GM21723 (cell line): ENCODE measurements around the gene LTBP2.

Experiments
- ATAC-seq: cut with Tn5 transposase; IDR thresholded peaks from one replicate; pipeline ENCODE4 v1.9.1; 2021; ENCODE audit warnings: mild to moderate bottlenecking, moderate library complexity; ENCODE audit not compliant: unreplicated experiment

LTBP2 gene

DNA sequence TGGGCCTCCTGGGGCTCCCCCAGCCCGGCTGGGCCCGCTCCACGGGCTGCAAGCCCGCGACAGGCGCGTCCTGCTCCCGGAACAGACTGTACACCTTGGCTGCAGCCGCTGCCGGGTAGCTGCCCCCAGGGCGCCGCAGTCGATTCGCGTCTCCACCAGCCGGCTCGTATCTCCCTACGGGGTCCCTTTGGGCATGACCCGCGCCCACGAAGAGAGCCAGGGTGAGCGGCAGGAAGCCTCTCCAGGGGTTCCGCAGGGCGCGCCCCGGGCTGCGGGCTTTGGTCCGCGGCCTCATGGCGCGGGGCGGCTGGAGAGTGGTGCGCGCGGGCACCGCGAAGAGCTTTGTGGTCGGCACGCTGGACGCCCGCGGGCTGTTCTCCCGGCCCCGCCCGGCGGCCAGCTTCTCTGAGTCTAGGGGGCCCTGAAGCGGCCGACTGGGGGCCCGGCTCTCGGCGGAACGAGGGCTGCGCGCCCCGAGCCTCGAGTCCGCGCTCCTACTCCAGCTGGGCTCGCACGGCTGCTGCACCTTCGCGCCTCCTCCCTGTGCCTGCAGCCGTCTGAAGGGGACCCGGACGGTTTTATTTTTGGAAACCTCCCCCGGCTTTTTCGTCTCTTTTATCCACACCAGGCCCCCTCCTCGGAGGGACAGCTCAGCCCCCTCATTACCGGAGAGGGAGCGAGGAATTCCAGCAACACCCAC, at the start of gene LTBP2:
Gene LTBP2, minus strand, starts transcription at position 588 of the 700 bp plus-strand sequence. Its CDS starts 293 bp downstream, at position 295.
- ATAC-seq = no peak

GRCh38 chr14:74660863-74661262, 48.8 kb upstream of the LTBP2 start:
- ATAC-seq = no peak

GRCh38 chr14:74660167-74660566, 48.1 kb upstream of the LTBP2 start:
- no peak for ATAC-seq

DNA sequence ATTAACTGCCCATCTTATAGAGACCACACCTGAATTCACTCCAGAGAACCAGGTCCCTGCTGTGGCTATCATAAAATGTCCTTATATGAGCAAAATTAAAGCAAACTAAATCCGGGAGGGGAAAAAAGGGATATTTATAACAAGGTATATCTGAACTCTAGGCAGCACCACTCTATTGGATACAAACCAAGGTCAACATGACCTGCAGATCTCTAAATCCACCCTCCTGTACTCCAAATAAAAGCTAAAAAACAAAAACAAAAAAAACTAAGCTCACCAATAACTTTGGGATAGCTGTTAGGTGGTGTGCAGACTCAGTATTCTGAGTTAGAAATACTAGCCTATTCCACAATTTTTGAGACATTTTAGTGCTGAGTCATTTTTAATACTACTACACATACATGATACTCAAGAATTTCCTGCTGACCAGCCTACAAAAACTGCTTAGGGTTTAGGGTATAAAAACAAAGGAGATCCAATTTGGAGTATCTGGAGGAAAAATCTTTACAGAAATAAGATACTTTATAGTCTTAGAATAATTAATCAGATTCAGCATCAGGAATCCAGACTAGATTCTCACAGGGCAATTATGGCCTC, 46.6 kb upstream of the LTBP2 start:
- no peak for ATAC-seq

DNA sequence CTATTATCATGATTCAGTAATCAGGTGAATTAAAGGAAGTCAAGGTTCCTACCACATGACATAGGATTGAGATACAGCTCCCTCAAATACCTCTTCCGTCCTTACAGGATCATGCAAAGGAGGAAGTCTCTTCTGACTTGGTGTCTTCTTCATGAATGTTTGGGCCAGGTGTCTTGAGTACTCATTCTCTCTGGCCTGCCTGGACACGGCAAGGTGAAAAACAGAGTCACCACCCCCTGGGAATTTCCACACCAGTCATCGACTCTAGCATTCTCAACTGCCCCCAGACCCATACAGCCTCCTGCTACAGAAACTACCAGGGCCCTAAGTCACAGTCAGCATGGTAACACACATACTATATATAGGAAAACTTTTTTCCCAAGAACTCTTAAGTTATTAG, 44.9 kb upstream of the LTBP2 start:
- no peak for ATAC-seq

DNA sequence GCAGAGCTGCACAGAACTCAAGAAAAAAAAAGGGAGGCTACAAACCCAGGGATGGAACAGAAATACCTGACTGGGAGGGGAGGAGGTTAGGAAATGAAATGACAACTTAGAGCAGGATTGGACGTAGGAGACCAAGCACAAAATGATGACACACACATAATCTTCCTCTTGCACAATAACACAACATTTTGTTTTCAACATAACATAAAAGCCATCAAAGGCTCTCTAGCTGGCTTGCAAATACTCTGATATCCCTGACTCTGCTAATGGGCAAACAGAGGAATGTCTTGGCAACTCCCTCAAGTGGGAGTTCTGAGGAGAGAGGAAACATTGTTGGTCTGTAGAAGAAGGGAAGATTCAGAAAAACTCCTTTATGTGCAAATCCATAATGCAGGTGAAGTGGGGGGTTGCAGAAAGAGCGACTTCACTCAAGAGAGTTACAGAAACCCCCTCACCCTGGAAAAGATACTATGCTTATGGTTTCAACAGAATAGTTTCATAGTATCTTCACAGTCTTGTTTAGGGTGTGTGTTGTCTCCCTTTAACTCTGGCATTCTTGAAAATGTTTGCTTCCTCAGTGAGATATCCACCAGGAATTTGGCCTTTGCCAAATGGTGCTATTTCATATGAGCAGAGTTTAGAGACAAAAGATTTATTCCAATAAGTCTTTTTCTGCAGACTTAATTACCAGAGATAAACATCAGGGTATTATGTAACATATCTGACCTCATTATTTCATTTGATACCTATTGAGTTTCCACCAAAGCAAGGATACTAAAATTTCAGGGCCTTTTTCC, 43.8 kb upstream of the LTBP2 start:
- no peak for ATAC-seq

GRCh38 chr14:74654931-74655330, 42.9 kb upstream of the LTBP2 start:
- no peak for ATAC-seq

- ATAC-seq = no peak
Observed at GRCh38 chr14:74653386-74654138, 41.5 kb upstream of the LTBP2 start.

DNA sequence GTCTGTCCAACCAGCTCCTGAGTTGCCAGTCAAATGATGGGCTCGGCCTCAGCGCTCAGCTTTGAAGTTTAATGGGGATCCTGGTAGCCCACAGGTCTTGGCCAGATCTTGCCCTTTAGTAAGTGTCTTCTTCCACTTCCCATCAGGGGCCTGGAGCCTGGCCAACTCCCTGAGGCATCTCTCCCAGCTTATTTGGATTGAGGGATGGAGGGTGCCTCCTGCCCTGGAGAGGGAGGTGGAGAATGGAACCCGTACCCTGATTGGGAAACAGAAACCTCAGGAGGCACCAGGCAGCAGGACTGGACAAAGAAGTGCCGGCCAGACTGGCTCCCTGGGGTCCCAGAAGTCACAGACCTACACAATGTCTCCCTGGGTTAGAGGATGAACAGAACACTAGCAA, 40.5 kb upstream of the LTBP2 start:
- no peak for ATAC-seq

DNA sequence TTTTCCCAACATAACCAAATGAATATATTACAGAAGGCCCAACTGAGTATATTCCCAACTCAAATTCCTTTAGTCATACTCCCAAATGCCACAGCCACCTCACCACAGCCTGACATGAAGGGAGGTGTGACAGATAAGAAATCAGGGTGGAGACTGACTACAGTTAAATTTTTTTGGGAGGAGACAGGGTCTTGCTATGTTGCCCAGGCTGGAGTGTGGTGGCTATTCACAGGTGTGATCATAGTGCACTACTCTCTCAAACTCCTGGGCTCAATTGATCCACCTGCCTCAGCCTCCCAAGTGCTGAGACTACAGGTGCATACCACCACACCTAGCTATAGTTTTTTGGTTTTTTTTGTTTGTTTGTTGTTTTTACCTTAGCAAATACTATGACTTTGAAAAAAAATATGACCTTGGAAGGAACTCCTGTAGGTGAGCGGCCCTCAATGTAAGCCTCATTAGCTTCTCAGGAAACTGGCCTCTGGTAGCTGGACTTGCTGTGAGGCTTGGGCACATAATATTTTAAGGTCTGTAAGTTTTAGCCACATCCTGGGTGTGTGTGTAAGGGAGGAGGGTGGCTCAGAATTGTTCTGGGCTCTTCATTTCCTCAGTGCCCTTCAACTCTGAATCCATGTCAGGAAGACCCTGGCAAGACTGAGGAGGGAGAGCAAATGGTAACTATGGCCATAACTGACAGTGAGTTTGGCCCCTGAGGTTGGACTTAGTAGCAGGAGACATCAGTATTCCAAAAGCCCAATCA, 39.1 kb upstream of the LTBP2 start:
- ATAC-seq = no peak

GRCh38 chr14:74649673-74650072, 37.6 kb upstream of the LTBP2 start:
- ATAC-seq = no peak

DNA sequence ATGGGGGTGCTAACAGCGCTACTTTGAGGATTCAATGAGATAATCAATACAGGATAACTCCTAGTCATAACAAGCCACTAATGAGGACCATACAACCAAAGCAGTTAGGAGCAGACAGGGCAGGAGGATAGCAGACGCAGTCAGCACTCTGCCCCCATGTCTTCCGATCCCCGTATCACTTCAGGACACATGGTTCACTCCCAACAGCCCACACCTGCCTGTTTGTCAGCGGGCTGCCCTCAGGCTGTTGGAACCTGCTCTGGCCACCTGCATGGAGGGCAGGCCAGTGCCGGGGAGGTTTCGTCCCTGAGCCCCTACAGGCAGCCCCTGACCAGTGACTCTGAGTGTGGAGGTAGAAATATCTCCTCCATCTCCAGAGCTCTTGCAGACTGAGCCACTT, 37.1 kb upstream of the LTBP2 start:
- no peak for ATAC-seq

DNA sequence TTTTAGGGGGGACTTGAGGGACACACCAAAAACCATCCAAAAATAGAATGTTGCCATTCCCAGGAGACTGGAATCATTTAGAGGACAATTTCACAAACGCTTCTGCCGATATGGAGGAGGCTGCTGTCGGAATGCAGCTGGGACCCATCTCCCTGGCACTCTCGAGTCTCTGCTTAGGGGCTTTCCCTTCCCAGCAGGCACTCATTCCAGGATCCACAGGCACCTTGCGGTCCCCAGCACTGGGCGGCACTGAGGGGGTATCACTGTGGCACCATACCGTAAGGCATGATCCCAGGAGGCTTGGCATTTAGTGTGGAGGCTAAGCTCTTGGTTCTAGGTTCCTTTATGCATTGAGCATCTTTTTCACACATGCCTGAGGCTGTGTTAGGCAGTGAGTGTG, 36.6 kb upstream of the LTBP2 start:
- no peak for ATAC-seq

DNA sequence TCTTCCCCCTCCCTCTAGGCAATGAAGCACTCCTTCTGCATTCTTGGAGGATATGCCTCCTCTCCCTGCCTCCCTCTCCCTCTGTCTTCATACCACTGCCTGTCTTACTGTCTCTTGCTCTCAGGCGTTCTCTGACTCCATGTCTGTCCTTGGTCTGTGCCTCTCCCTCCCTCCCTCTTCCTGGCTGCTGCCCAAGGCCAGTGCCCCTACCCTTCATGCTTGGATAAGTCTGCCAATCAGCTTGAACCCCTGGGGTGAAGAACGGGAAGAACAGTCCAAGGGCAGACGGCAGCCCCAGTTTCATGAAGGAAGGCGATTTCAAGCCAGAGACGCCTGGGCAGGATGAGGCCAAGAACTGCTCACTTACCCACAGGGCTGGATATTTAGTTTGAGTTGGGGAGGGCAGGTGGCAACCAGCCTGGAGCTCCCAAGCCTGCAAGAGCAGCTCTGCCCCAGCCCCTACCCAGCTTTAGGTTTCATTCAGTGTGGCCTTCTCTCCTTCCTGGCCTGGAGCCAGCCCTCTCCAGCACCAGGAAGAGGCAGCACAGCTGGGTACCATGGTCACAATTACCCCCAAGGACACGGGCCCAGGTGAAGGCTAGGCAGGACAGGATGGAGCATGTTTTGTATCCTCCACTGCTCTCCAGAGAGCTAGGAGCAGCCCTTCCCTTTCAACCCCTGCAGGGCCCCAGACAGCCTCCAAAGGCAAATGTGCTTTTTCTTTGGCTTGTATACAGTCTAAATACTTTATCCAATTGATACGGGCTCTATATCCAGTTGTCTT, 35.8 kb upstream of the LTBP2 start:
- ATAC-seq = no peak

DNA sequence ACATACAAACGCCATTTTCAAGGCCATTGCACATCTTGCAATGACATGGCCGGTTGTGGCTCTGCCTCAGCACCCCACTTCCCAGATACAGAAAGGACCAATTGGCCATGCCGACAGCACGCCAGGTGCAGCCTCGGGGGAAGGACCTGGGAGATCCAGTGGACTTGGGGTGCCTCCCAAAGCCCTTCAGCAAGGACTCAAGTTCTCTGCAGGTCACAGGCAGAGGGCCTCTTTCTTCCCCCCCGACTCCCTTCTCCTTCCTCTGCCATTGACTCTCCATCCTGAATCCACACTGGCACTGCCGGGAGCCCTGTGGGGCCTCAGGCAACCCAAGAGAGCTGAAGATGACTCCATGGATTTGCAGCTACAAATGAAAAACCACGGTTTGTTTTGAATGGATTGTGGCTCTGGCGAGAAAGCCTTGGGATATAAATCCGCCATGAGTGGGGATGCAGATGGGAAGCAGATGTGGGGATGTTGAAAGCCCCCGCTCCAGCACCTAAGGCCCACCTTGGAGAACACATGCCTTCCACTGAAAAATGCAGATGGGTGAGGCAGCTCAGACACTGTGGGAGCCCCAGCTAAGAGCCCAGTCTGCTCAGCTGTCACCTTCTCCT, 35.1 kb upstream of the LTBP2 start:
- no peak for ATAC-seq

DNA sequence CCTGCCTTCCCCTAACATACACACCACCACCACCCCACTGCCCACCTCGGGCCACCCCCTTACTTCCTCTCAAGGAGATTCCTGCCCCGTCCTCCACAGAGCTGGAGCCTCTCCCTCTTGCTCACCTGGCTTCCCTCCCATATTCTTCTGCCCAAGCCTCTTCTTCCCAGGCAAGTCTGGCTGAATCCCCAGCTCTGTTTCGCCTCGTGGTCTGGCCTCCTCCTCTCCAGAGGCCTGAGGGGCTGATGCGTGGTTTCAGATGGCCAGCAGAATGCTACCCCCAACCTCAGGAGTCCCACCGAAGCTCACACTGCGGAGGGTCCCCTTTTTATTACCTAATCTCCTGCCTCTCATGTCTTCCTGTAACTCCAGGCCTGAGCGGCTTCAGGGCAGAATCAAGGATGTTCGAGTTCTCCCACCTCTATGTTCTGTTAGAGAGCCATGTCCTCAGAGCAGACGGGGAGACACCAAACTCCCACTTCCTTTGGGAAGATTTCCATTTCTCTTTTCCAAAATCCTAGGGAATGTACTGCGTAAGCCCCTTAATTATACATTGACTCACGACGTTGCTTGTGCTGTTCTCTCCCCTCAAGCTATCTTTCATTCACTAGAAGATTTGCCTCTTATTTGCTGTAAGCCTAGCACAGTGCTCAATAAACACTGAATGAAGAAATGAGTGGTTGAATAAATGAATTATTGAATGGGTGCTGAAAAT, 33.9 kb upstream of the LTBP2 start:
- ATAC-seq = no peak

DNA sequence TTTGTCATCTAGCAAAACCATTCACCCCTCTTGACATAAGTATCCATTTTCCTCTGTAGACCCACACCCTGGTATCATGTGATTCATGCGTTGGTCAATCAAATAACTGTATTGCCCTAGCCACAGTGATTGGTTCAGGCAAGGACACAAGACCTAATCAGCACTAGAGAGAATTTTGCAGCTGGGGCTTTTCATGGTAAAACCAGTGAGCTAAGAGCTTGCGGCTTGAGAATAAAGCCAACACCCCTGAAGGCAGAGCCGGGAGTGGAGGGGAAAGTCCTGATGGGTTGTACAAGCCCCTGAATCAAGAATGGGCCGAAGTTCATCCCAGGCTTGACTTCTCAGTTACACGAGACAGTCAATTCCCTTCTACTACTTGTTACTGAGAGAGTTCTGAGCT, 33.2 kb upstream of the LTBP2 start:
- no peak for ATAC-seq

- no peak for ATAC-seq
Observed at GRCh38 chr14:74641601-74642391, 29.8 kb upstream of the LTBP2 start.
